ENCODE measurements around the gene COA5.

- TF ChIP-seq CTCF (IDR thresholded peaks at IDR 0.05) = no peak
- TF ChIP-seq EZH2 (IDR thresholded peaks at IDR 0.05) = no peak
- TF ChIP-seq EZH2phosphoT487 (IDR thresholded peaks at IDR 0.05) = no peak
These were observed 41.7 kb upstream of the COA5 start for GRCh38 chr2:98649992-98650375.

Measured in neural progenitor cell (in vitro differentiated cells).